Fibroblast of the aortic adventitia (primary cell): ENCODE data around the gene LRRIQ4. TPM values are rescaled to one million over a fixed set of nuclear protein-coding genes. Genes with fewer than 3 reads are reported as not detected.
A peak's percentile ranks its signal among the peaks of the same experiment; 100 is the strongest.

Source experiments
- DNase-seq: peaks from one replicate; pipeline ENCODE4 v3.0.0-alpha.2; 2010; ENCODE audit warnings: low read depth
- H3K4me3 ChIP-seq: 2 replicates; pipeline ENCODE4 v1.5.1; 2011; ENCODE audit warnings: low read depth, mild to moderate bottlenecking, control low read depth, low read length, moderate library complexity
- total RNA-seq: library from RNA; depleted of rRNA; stranded (reverse); fragments of >200 nt; gene quantifications from 2 replicates; pipeline ENCODE4 v1.2.3, GENCODE V29; 2012; ENCODE audit warnings: low replicate concordance
- TF ChIP-seq, protein P1 (sequence below): IDR thresholded peaks from 2 replicates; pipeline ENCODE4 v1.5.1; 2011; ENCODE audit warnings: mild to moderate bottlenecking, low read length, control low read depth, inconsistent platforms; ENCODE audit not compliant: insufficient read depth

LRRIQ4 gene
- total RNA-seq, 1 donor = 0.09 TPM

GRCh38 chr3:169836078-169836941, 23.6 kb downstream of the LRRIQ4 start:
- no peak for DNase-seq
- TF ChIP-seq, protein P1, sequence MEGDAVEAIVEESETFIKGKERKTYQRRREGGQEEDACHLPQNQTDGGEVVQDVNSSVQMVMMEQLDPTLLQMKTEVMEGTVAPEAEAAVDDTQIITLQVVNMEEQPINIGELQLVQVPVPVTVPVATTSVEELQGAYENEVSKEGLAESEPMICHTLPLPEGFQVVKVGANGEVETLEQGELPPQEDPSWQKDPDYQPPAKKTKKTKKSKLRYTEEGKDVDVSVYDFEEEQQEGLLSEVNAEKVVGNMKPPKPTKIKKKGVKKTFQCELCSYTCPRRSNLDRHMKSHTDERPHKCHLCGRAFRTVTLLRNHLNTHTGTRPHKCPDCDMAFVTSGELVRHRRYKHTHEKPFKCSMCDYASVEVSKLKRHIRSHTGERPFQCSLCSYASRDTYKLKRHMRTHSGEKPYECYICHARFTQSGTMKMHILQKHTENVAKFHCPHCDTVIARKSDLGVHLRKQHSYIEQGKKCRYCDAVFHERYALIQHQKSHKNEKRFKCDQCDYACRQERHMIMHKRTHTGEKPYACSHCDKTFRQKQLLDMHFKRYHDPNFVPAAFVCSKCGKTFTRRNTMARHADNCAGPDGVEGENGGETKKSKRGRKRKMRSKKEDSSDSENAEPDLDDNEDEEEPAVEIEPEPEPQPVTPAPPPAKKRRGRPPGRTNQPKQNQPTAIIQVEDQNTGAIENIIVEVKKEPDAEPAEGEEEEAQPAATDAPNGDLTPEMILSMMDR = no peak

GRCh38 chr3:169836942-169837275, 24.2 kb downstream of the LRRIQ4 start:
- H3K4me3 ChIP-seq = no peak overlapping the region
- TF ChIP-seq, protein P1 = no peak
- no peak for DNase-seq

More at GRCh38 chr3:169836078-169836941, 23.6 kb downstream of the LRRIQ4 start:
- no peak overlapping the region for H3K4me3 ChIP-seq

GRCh38 chr3:169838511-169839030, 25.9 kb downstream of the LRRIQ4 start:
- H3K4me3 ChIP-seq = no peak overlapping the region
- TF ChIP-seq, protein P1 = no peak

GRCh38 chr3:169841171-169841570, 28.5 kb downstream of the LRRIQ4 start:
- TF ChIP-seq, protein P1 = no peak
- H3K4me3 ChIP-seq = no peak overlapping the region
- peak; percentile 27 for DNase-seq

More at GRCh38 chr3:169838511-169839030, 25.9 kb downstream of the LRRIQ4 start:
- no peak for DNase-seq

DNA sequence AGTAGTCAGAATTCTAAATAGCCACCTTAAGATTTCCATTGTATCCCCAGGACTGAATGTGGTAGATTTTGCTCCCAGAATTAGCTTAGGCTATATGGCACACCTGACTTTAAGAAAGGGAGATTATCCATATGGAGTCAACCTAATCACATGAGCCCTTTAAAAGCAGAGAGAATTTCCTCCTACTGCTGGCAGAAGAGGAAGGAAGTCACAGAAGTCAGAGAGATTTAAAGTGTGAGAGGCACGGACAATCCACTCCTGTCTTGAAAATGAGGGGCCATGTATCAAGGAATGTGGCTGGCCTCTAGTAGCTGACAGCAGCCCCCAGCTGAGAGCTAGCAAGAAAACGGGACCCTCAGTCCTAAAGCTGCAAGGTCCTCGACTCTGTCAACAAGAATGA, 30.3 kb downstream of the LRRIQ4 start:
- DNase-seq = no peak
- no peak overlapping the region for H3K4me3 ChIP-seq
- TF ChIP-seq, protein P1 = no peak

DNA sequence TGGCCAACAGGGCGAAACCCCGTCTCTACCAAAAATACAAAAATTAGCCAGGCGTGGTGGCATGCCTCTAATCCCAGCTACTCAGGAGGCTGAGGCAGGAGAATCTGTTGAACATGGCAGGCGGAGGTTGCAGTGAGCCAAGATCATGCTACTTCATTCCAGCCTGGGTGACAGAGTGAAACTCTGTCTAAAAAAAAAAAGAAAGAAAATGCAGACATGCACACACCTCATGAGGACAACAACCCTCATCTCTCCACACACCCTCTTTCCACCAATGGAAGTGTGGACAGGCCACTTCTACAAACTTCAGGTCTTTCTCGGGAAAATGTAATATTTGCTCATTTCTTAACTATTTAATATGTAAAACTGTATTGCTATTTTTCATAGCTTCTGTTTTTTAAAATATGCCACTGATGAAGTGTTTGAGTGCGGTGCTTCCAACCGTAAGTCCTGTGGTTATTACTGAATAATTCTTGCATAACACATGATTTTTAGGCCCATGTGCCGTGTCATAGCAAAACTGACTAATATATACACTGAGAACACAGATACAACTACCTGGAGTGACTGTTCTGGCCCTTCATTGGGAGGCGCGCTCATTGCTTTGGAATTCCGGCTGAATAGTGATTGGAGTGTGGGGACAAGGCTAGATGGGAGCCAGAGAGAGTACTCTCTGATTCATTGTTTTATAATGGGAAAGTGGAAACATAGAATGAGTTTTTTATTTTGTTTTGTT, 34.0 kb downstream of the LRRIQ4 start:
- no peak overlapping the region for H3K4me3 ChIP-seq
- peak; percentile 56 for DNase-seq
- TF ChIP-seq, protein P1 = no peak
